Ovary (tissue), 3 donors: Measurements from ENCODE around the gene CPLANE2.

Source experiments
- EP300 ChIP-seq: sonication (generic); formaldehyde crosslinking; IDR thresholded peaks from one replicate; pipeline ENCODE4 v1.6.1; 2017; ENCODE audit warnings: antibody characterized with exemption
- POLR2A ChIP-seq: fragments of 450-650 bp; IDR thresholded peaks from one replicate; pipeline ENCODE4 v1.6.1; 2017; ENCODE audit warnings: antibody characterized with exemption, mild to moderate bottlenecking, moderate library complexity
- TF ChIP-seq, protein P1 (sequence below), 3 donors: fragments of 450-650 bp in 2 of 3; fragments of 200-600 bp in 1 of 3; IDR thresholded peaks; one replicate each; pipeline versions ENCODE4 v1.5.1 to v1.8.0; 2016 to 2022; ENCODE audit warnings: antibody characterized with exemption in 3 of 3, mild to moderate bottlenecking in 1 of 3
- donor health status: DM: no; HTN: no; CAD: no.

GRCh38 chr1:16189921-16190621, 46.9 kb downstream of the CPLANE2 start:
- TF ChIP-seq, protein P1, sequence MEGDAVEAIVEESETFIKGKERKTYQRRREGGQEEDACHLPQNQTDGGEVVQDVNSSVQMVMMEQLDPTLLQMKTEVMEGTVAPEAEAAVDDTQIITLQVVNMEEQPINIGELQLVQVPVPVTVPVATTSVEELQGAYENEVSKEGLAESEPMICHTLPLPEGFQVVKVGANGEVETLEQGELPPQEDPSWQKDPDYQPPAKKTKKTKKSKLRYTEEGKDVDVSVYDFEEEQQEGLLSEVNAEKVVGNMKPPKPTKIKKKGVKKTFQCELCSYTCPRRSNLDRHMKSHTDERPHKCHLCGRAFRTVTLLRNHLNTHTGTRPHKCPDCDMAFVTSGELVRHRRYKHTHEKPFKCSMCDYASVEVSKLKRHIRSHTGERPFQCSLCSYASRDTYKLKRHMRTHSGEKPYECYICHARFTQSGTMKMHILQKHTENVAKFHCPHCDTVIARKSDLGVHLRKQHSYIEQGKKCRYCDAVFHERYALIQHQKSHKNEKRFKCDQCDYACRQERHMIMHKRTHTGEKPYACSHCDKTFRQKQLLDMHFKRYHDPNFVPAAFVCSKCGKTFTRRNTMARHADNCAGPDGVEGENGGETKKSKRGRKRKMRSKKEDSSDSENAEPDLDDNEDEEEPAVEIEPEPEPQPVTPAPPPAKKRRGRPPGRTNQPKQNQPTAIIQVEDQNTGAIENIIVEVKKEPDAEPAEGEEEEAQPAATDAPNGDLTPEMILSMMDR (IDR thresholded peaks at IDR 0.05): no peak
- no peak for TF ChIP-seq EP300
- TF ChIP-seq POLR2A: no peak
